Nephron progenitor cell (in vitro differentiated cells): Measurements from ENCODE around the gene ZNF782.
"Not testable (repeated sequence)": the region's sequence is repeated elsewhere in the genome, so short reads cannot be mapped to it uniquely, and the experiment has no call there.

Experiments
- DNase-seq: peaks from one replicate; pipeline ENCODE4 v3.0.0; 2021
- H3K27ac Mint-ChIP-seq: 2 replicates; pipeline ENCODE4 v1.8.0; 2021; ENCODE audit warnings: mild to moderate bottlenecking, moderate library complexity, mixed read lengths
- H3K27me3 Mint-ChIP-seq: 2 replicates; pipeline ENCODE4 v1.8.0; 2021; ENCODE audit warnings: mild to moderate bottlenecking, low read depth, mixed read lengths; ENCODE audit not compliant: poor library complexity
- H3K36me3 Mint-ChIP-seq: 2 replicates; pipeline ENCODE4 v1.8.0; 2021; ENCODE audit warnings: low read depth, mixed read lengths
- H3K4me1 Mint-ChIP-seq: 2 replicates; pipeline ENCODE4 v1.8.0; 2021; ENCODE audit warnings: mixed read lengths
- H3K4me3 Mint-ChIP-seq: 2 replicates; pipeline ENCODE4 v1.8.0; 2021; ENCODE audit warnings: mild to moderate bottlenecking, moderate library complexity, mixed read lengths
- H3K9me3 Mint-ChIP-seq: 2 replicates; pipeline ENCODE4 v1.8.0; 2021; ENCODE audit warnings: mild to moderate bottlenecking, moderate library complexity, mixed read lengths
- CTCF ChIP-seq: fragments of 200-600 bp; sonication (generic); IDR thresholded peaks from 2 replicates; pipeline ENCODE4 v1.5.0; 2021; ENCODE audit warnings: antibody characterized with exemption

Gene ZNF782

DNA sequence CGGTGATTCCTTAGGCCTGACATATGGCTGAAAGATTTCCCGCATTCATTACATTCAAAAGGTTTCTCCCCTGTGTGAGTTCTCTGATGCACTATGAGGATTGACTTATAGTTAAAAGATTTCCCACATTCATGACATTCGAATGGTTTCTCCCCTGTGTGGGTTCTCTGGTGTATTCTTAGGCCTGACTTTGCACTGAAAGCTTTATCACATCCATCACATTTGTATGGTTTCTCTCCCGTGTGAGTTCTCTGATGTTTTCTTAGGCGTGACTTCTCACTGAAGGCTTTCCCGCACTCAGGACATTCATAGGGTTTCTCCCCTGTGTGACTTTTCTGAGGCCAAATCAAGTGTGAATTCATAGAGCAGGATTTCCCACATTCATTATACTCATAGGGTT lies 35.8 kb downstream of the ZNF782 start:
- no peak for DNase-seq
- Mint-ChIP-seq H3K27me3 (peaks cover 2% of the 10 kb centered on the region), H3K4me1 (no peaks in the 10 kb centered on the region), H3K9me3 (peaks cover 100% of the 10 kb centered on the region), H3K27ac (no peak overlapping the region), H3K36me3 (peaks cover 92% of the 10 kb centered on the region), H3K4me3 (no peak overlapping the region)
- TF ChIP-seq CTCF = no peak

DNA sequence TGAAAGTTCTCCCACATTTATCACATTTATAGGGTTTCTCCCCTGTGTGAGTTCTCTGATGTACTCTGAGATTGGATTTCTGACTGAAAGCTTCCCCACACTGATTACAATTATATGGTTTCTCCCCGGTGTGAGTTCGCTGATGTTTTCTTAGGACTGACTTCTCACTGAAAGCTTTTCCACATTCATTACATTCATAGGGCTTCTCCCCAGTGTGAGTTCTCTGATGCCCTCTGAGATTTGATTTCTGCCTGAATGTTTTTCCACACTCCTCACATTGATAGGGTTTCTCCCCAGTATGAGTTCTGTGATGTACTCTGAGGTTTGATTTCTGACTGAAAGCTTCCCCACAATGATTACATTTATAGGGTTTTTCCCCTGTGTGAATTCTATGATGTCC lies 36.3 kb downstream of the ZNF782 start:
- no peak for DNase-seq
- no peak overlapping the region for H3K4me3 Mint-ChIP-seq
- H3K36me3 Mint-ChIP-seq = peaks cover 87% of the 10 kb centered on the region
- TF ChIP-seq CTCF = no peak
- H3K9me3 Mint-ChIP-seq = peaks cover 100% of the 10 kb centered on the region
- no peaks in the 10 kb centered on the region for H3K4me1 Mint-ChIP-seq
- H3K27me3 Mint-ChIP-seq = peaks cover 2% of the 10 kb centered on the region
- H3K27ac Mint-ChIP-seq = no peak overlapping the region

- Mint-ChIP-seq H3K9me3 (peaks cover 99% of the 10 kb centered on the region), H3K27ac (no peak overlapping the region), H3K4me1 (no peaks in the 10 kb centered on the region), H3K27me3 (peaks cover 4% of the 10 kb centered on the region), H3K36me3 (peaks cover 63% of the 10 kb centered on the region), H3K4me3 (no peak overlapping the region)
- no peak for DNase-seq
- no peak for TF ChIP-seq CTCF
Observed at GRCh38 chr9:96813607-96814006, 40.7 kb downstream of the ZNF782 start.

DNA sequence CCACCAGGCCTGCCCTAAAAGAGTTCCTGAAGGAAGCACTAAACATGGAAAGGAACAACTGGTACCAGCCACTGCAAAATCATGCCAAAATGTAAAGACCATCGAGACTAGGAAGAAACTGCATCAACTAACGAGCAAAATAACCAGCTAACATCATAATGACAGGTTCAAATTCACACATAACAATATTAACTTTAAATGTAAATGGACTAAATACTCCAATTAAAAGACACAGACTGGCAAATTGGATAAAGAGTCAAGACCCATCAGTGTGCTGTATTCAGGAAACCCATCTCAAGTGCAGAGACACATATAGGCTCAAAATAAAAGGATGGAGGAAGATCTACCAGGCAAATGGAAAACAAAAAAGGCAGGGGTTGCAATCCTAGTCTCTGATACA lies 55.4 kb downstream of the ZNF782 start:
- H3K9me3 Mint-ChIP-seq = peaks cover 75% of the 10 kb centered on the region
- not testable (repeated sequence) for DNase-seq, H3K27ac Mint-ChIP-seq, H3K27me3 Mint-ChIP-seq, H3K4me1 Mint-ChIP-seq, H3K4me3 Mint-ChIP-seq
- peaks cover 71% of the 10 kb centered on the region for H3K36me3 Mint-ChIP-seq

- no peak overlapping the region for H3K4me3 Mint-ChIP-seq
- no peak for TF ChIP-seq CTCF
- H3K36me3 Mint-ChIP-seq = peaks cover 69% of the 10 kb centered on the region
- peaks cover 64% of the 10 kb centered on the region for H3K9me3 Mint-ChIP-seq
- no peaks in the 10 kb centered on the region for H3K4me1 Mint-ChIP-seq
- DNase-seq = no peak
- no peak overlapping the region for H3K27ac Mint-ChIP-seq
- H3K27me3 Mint-ChIP-seq = peaks cover 9% of the 10 kb centered on the region
Observed at GRCh38 chr9:96784021-96784420, 70.3 kb downstream of the ZNF782 start.

DNA sequence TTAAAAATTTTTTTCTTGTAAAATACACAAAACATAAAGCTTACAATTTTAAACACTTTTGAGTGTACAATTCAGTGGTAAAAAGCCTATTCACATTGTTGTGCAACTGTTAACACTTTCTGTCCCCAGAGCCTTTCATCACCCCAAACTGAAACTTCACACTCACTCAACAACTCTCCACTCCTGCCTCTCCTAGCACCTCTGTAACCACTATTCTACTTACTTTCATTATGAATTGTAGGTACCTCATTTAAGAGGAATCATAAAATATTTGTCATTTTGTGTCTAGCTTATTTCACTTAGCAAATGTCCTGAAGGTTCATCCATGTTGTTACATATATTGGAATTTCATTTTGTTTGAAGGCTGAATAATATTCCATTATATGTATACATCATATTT lies 72.1 kb downstream of the ZNF782 start:
- no peak for TF ChIP-seq CTCF
- Mint-ChIP-seq H3K4me1 (peaks cover 9% of the 10 kb centered on the region), H3K9me3 (peaks cover 48% of the 10 kb centered on the region), H3K36me3 (peaks cover 53% of the 10 kb centered on the region), H3K27ac (no peak overlapping the region), H3K4me3 (no peak overlapping the region), H3K27me3 (peaks cover 9% of the 10 kb centered on the region)
- no peak for DNase-seq

- H3K36me3 Mint-ChIP-seq = peaks cover 51% of the 10 kb centered on the region
- TF ChIP-seq CTCF = no peak
- H3K27ac Mint-ChIP-seq = no peak overlapping the region
- H3K9me3 Mint-ChIP-seq = peaks cover 42% of the 10 kb centered on the region
- peaks cover 15% of the 10 kb centered on the region for H3K4me1 Mint-ChIP-seq
- no peak overlapping the region for H3K4me3 Mint-ChIP-seq
- peaks cover 9% of the 10 kb centered on the region for H3K27me3 Mint-ChIP-seq
- no peak for DNase-seq
Observed at GRCh38 chr9:96781552-96781951, 72.8 kb downstream of the ZNF782 start.
